Pulmonary artery endothelial cell (primary cell): ENCODE results near the gene TEDC1. TPM values are rescaled to one million over a fixed set of nuclear protein-coding genes. Genes with fewer than 3 reads are reported as not detected.

Experiments used
- DNase-seq: peaks from one replicate; pipeline ENCODE4 v3.0.0-alpha.2; 2011; ENCODE audit warnings: low read depth, low spot score
- total RNA-seq: library from RNA; depleted of rRNA; stranded (reverse); fragments of >200 nt; gene quantifications from 2 replicates; pipeline ENCODE4 v1.2.3, GENCODE V29; 2014

The TEDC1 gene
- total RNA-seq, 1 donor from 2014 or later, result 14.2 TPM

GRCh38 chr14:105473677-105474482 lies 17.2 kb upstream of the TEDC1 start:
- no peak for DNase-seq

GRCh38 chr14:105474483-105475268 lies 16.4 kb upstream of the TEDC1 start, which contains the start of gene CRIP2:
CRIP2 (plus strand) TSS chr14:105474821; CDS start chr14:105474863, 42 bp downstream.
- DNase-seq, result no peak

- DNase-seq, result no peak
These were observed 15.6 kb upstream of the TEDC1 start for GRCh38 chr14:105475269-105476096.

- no peak for DNase-seq
These were observed 14.8 kb upstream of the TEDC1 start for GRCh38 chr14:105476097-105476830.

- DNase-seq, result no peak
These were observed 14.0 kb upstream of the TEDC1 start for GRCh38 chr14:105476831-105477659.

- no peak for DNase-seq
These were observed 13.2 kb upstream of the TEDC1 start for GRCh38 chr14:105477660-105478397.

GRCh38 chr14:105478398-105479251 lies 12.4 kb upstream of the TEDC1 start:
- no peak for DNase-seq

- no peak for DNase-seq
These were observed 11.5 kb upstream of the TEDC1 start for GRCh38 chr14:105479431-105480158.

GRCh38 chr14:105480199-105480746 lies 10.8 kb upstream of the TEDC1 start:
- no peak for DNase-seq

- DNase-seq, result no peak
These were observed 9.9 kb upstream of the TEDC1 start for GRCh38 chr14:105480807-105481801.

- DNase-seq, result peak; percentile 94
These were observed 9.1 kb upstream of the TEDC1 start for GRCh38 chr14:105481886-105482457.

GRCh38 chr14:105482486-105483110 lies 8.4 kb upstream of the TEDC1 start:
- no peak for DNase-seq

- DNase-seq, result no peak
These were observed 7.6 kb upstream of the TEDC1 start for GRCh38 chr14:105483300-105484068.
